ENCODE measurements around the gene PEAK1. TPM values are rescaled to one million over a fixed set of nuclear protein-coding genes. Genes with fewer than 3 reads are reported as not detected.

Gene PEAK1
- total RNA-seq, 4 donors from 2014 or later: 14.5 to 31.1 (median 25.9) TPM

GRCh38 chr15:77148191-77148590 lies 271.7 kb downstream of the PEAK1 start:
- no peak overlapping the region for H3K4me3 ChIP-seq
- TF ChIP-seq, protein P1, sequence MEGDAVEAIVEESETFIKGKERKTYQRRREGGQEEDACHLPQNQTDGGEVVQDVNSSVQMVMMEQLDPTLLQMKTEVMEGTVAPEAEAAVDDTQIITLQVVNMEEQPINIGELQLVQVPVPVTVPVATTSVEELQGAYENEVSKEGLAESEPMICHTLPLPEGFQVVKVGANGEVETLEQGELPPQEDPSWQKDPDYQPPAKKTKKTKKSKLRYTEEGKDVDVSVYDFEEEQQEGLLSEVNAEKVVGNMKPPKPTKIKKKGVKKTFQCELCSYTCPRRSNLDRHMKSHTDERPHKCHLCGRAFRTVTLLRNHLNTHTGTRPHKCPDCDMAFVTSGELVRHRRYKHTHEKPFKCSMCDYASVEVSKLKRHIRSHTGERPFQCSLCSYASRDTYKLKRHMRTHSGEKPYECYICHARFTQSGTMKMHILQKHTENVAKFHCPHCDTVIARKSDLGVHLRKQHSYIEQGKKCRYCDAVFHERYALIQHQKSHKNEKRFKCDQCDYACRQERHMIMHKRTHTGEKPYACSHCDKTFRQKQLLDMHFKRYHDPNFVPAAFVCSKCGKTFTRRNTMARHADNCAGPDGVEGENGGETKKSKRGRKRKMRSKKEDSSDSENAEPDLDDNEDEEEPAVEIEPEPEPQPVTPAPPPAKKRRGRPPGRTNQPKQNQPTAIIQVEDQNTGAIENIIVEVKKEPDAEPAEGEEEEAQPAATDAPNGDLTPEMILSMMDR (IDR thresholded peaks at IDR 0.05): no peak
- TF ChIP-seq POLR2A (IDR thresholded peaks at IDR 0.05) (no peak), EP300 (IDR thresholded peaks at IDR 0.05) (no peak), POLR2AphosphoS5 (IDR thresholded peaks at IDR 0.05) (no peak)
- H3K27ac ChIP-seq: no peak overlapping the region
- no peaks in the 10 kb centered on the region for H3K36me3 ChIP-seq
- no peaks in the 10 kb centered on the region for H3K9me3 ChIP-seq
- WGBS: 85% methylated on average over 2 of the region's 2 CpGs
- H3K4me1 ChIP-seq: peaks cover 6% of the 10 kb centered on the region
- no peak for DNase-seq (ENCODE audit: low spot score in 2 of 2)
- no peaks in the 10 kb centered on the region for H3K27me3 ChIP-seq

DNA sequence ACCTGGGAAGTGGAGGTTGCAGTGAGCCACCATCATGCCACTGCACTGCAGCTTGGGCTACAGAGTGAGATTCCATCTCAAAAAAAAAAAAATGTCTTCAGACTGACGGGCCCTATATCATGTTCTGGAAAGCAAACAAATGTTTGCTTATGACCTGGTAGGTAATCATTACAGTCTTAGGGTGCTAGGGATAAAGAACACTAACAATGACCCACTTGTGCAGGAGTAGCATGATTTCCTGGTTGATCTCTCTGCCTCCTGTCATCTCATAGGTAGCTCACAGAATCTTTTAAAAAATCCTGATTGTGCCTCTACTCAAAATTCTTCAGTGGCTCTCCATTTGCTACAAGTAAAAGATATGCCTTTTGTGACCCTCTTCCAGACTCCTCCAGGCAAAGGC lies 274.5 kb downstream of the PEAK1 start:
- Histone ChIP-seq H3K9me3 (no peaks in the 10 kb centered on the region), H3K4me3 (no peak overlapping the region), H3K27ac (peak overlapping the region; percentile 42), H3K36me3 (no peaks in the 10 kb centered on the region), H3K4me1 (peaks cover 6% of the 10 kb centered on the region), H3K27me3 (no peaks in the 10 kb centered on the region)
- WGBS: 88% methylated on average over 1 of the region's 1 CpG
- DNase-seq (ENCODE audit: low spot score in 2 of 2): no peak
- no peak for TF ChIP-seq POLR2AphosphoS5 (IDR thresholded peaks at IDR 0.05)
- TF ChIP-seq, protein P1 (IDR thresholded peaks at IDR 0.05): no peak
- TF ChIP-seq EP300 (IDR thresholded peaks at IDR 0.05): no peak
- TF ChIP-seq POLR2A (IDR thresholded peaks at IDR 0.05): no peak

- H3K27ac ChIP-seq: peak overlapping the region; percentile 42
- H3K4me1 ChIP-seq: peaks cover 6% of the 10 kb centered on the region
- no peak overlapping the region for H3K4me3 ChIP-seq
- WGBS: 66% methylated on average over 4 of the region's 4 CpGs
- H3K9me3 ChIP-seq: no peaks in the 10 kb centered on the region
- no peak for DNase-seq (ENCODE audit: low spot score in 2 of 2)
- H3K36me3 ChIP-seq: no peaks in the 10 kb centered on the region
- TF ChIP-seq, protein P1 (IDR thresholded peaks at IDR 0.05): no peak
- TF ChIP-seq POLR2AphosphoS5 (IDR thresholded peaks at IDR 0.05): no peak
- TF ChIP-seq POLR2A (IDR thresholded peaks at IDR 0.05): no peak
- TF ChIP-seq EP300 (IDR thresholded peaks at IDR 0.05): no peak
- no peaks in the 10 kb centered on the region for H3K27me3 ChIP-seq
These were observed 275.3 kb downstream of the PEAK1 start for GRCh38 chr15:77144492-77145070.

GRCh38 chr15:77144026-77144425 lies 275.9 kb downstream of the PEAK1 start:
- no peak for DNase-seq (ENCODE audit: low spot score in 2 of 2)
- Histone ChIP-seq H3K36me3 (no peaks in the 10 kb centered on the region), H3K9me3 (no peaks in the 10 kb centered on the region), H3K27me3 (no peaks in the 10 kb centered on the region), H3K4me1 (peaks cover 6% of the 10 kb centered on the region), H3K27ac (peak overlapping the region; percentile 42), H3K4me3 (no peak overlapping the region)
- WGBS: 85% methylated on average over 2 of the region's 2 CpGs
- TF ChIP-seq, protein P1 (IDR thresholded peaks at IDR 0.05): no peak
- TF ChIP-seq EP300 (IDR thresholded peaks at IDR 0.05) (no peak), POLR2A (IDR thresholded peaks at IDR 0.05) (no peak), POLR2AphosphoS5 (IDR thresholded peaks at IDR 0.05) (no peak)

GRCh38 chr15:77143616-77144015 lies 276.3 kb downstream of the PEAK1 start:
- Histone ChIP-seq H3K9me3 (no peaks in the 10 kb centered on the region), H3K36me3 (no peaks in the 10 kb centered on the region), H3K4me3 (no peak overlapping the region), H3K27me3 (no peaks in the 10 kb centered on the region), H3K4me1 (peaks cover 6% of the 10 kb centered on the region), H3K27ac (peak overlapping the region; percentile 42)
- TF ChIP-seq POLR2AphosphoS5 (IDR thresholded peaks at IDR 0.05): no peak
- TF ChIP-seq, protein P1 (IDR thresholded peaks at IDR 0.05): no peak
- TF ChIP-seq POLR2A (IDR thresholded peaks at IDR 0.05): no peak
- no peak for TF ChIP-seq EP300 (IDR thresholded peaks at IDR 0.05)
- no peak for DNase-seq (ENCODE audit: low spot score in 2 of 2)

Data from suprapubic skin (tissue), 4 donors.